ENCODE results near the gene ARHGAP18.

DNA sequence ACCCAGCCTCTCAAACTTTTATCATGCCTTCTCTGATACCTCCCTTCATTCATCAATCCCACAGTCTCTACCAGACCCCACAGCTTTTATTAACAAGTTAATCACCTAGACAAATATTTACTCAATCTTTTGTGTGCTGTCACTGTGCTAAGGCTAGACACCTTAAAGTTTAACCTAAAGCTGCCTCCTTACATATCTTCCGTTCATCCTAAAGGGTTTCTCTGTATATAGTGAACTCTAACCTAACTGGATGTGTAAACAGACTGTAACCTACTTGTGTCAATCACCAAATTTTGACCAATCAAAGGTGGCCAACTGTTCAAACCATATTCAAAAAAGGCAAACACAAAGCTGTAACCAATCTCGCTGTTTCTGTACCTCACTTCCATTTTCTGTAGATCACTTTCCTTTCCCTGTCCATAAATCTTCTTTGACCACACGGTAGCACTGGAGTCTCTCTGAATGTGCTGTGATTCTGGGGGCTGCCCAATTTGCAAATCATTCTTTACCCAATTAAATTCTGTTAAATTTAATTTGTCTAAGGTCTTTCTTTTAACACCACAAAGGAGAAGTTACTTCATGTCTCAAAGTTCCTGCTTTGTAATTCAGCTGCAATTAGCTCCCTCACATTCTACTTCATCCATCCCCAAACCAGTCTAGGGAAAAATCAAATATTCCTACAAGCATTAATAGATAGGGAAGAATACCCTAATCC is 72.5 kb downstream of the ARHGAP18 start:
- TF ChIP-seq, protein P1, sequence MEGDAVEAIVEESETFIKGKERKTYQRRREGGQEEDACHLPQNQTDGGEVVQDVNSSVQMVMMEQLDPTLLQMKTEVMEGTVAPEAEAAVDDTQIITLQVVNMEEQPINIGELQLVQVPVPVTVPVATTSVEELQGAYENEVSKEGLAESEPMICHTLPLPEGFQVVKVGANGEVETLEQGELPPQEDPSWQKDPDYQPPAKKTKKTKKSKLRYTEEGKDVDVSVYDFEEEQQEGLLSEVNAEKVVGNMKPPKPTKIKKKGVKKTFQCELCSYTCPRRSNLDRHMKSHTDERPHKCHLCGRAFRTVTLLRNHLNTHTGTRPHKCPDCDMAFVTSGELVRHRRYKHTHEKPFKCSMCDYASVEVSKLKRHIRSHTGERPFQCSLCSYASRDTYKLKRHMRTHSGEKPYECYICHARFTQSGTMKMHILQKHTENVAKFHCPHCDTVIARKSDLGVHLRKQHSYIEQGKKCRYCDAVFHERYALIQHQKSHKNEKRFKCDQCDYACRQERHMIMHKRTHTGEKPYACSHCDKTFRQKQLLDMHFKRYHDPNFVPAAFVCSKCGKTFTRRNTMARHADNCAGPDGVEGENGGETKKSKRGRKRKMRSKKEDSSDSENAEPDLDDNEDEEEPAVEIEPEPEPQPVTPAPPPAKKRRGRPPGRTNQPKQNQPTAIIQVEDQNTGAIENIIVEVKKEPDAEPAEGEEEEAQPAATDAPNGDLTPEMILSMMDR (IDR thresholded peaks at IDR 0.05 in 8 of 11, conservative IDR thresholded peaks at IDR 0.05 in 3 of 11), result no peak
- TF ChIP-seq POLR2A (IDR thresholded peaks at IDR 0.05) (no peak), POLR2AphosphoS5 (IDR thresholded peaks at IDR 0.05) (no peak)

Data from spleen (tissue), 7 donors.